K562 (cell line): ENCODE results near the gene TXNL4A. TPM values are rescaled to one million over a fixed set of nuclear protein-coding genes. Genes with fewer than 3 reads are reported as not detected.
A peak's percentile ranks its signal among the peaks of the same experiment; 100 is the strongest.

Experiments
- ATAC-seq: fragments of 200-7000 bp; cut with Tn5 transposase; 3 replicates; pipeline ENCODE4 v1.9.1; 2020; ENCODE audit warnings: moderate library complexity
- Bru-seq: library from RNA; stranded (reverse); fragments of 400-500 nt; gene quantifications from one replicate; lab custom pipeline; 2021; lab: Mats Ljungman, UMichigan
- BruChase-seq, 2 experiments: library from RNA; stranded (reverse); fragments of 400-500 nt; gene quantifications; one replicate each; lab custom pipeline; 2021; lab: Mats Ljungman, UMichigan
- BruUV-seq: library from RNA; stranded (reverse); fragments of 400-500 nt; replicated peaks from 2 replicates; lab custom pipeline; 2021; lab: Mats Ljungman, UMichigan
- CTCF ChIA-PET: fragments of 300-600 bp; formaldehyde crosslinking; extraction: SDS; loops from one replicate; lab custom pipeline; 2021; ENCODE audit warnings: low intra/inter-chr PET ratio; lab: Yijun Ruan, JAX
- POLR2A ChIA-PET: fragments of 300-600, 350-650 bp; sonication (Branson Sonifier 250); formaldehyde crosslinking; extraction: SDS; loops from one replicate; lab custom pipeline; 2021; ENCODE audit warnings: antibody characterized with exemption, inconsistent platforms; lab: Yijun Ruan, JAX
- DNase-seq, 4 experiments: peaks; one replicate each; pipeline versions ENCODE4 v3.0.0 to v3.0.0-alpha.2; 2011 to 2018; ENCODE audit warnings: low spot score in 3 of 4, mixed read lengths in 3 of 4; ENCODE audit errors: extremely low read depth in 1 of 4
- FAIRE-seq: peaks from 2 replicates; lab custom pipeline; 2011; peaks lifted over from hg19 to GRCh38; lab: Jason Lieb, UNC
- H2AFZ ChIP-seq: 2 replicates; pipeline ENCODE4 v1.6.0; 2011; ENCODE audit warnings: low read depth, low read length, control low read depth, inconsistent platforms
- H3K27ac ChIP-seq: fragments of 200-600 bp; 3 replicates; pipeline ENCODE4 v1.8.0; 2011; ENCODE audit warnings: low read depth, mild to moderate bottlenecking, control low read depth, inconsistent platforms, low read length, moderate library complexity, mixed read lengths; ENCODE audit errors: extremely low read depth
- H3K27me3 ChIP-seq, 2 experiments: fragments of 300-600 bp in 1 of 2; 2 replicates in 1 of 2; 3 replicates in 1 of 2; pipeline versions ENCODE4 v1.6.0 to v1.8.0; 2011; ENCODE audit warnings: inconsistent platforms in 2 of 2, low read length in 2 of 2, mild to moderate bottlenecking in 1 of 2, mixed read lengths in 1 of 2, moderate library complexity in 1 of 2; ENCODE audit not compliant: control insufficient read depth in 2 of 2, insufficient read depth in 2 of 2
- H3K36me3 ChIP-seq: fragments of 300-600 bp; 3 replicates; pipeline ENCODE4 v1.8.0; 2011; ENCODE audit warnings: mild to moderate bottlenecking, low read length, inconsistent platforms; ENCODE audit not compliant: control insufficient read depth, insufficient read depth
- H3K4me1 ChIP-seq, 2 experiments: fragments of 200-600 bp in 1 of 2; replicated peaks in 1 of 2; 2 replicates in 1 of 2; 3 replicates in 1 of 2; pipeline versions ENCODE4 v1.5.1 to v1.8.0; 2011; ENCODE audit warnings: inconsistent platforms in 2 of 2, low read length in 2 of 2, mild to moderate bottlenecking in 1 of 2, mixed read lengths in 1 of 2, moderate library complexity in 1 of 2; ENCODE audit not compliant: control insufficient read depth in 2 of 2, insufficient read depth in 2 of 2
- H3K4me2 ChIP-seq: 2 replicates; pipeline ENCODE4 v1.6.1; 2011; ENCODE audit warnings: low read length, control low read depth, inconsistent platforms, mixed read lengths; ENCODE audit not compliant: insufficient read depth
- H3K4me3 ChIP-seq: fragments of 200-600 bp; sonication (generic), shearing (Covaris generic); 2 replicates; pipeline ENCODE4 v1.5.1; 2016; ENCODE audit warnings: control low read depth, inconsistent platforms
- H3K79me2 ChIP-seq: fragments of 200-600 bp; 3 replicates; pipeline ENCODE4 v1.8.0; 2011; ENCODE audit warnings: low read length, inconsistent platforms; ENCODE audit not compliant: control insufficient read depth, insufficient read depth
- H3K9ac ChIP-seq, 2 experiments: 2 replicates each; pipeline versions ENCODE4 v1.6.0 to v1.6.1; 2011; ENCODE audit warnings: low read depth in 2 of 2, low read length in 2 of 2, control low read depth in 1 of 2, inconsistent platforms in 1 of 2, mild to moderate bottlenecking in 1 of 2, mixed read lengths in 1 of 2; ENCODE audit not compliant: insufficient read depth in 1 of 2
- H3K9me1 ChIP-seq: one replicate; pipeline ENCODE4 v1.6.0; 2011; ENCODE audit warnings: inconsistent platforms, mild to moderate bottlenecking, low read length, moderate library complexity; ENCODE audit not compliant: control insufficient read depth, insufficient read depth
- H3K9me3 ChIP-seq: replicated peaks from 2 replicates; pipeline ENCODE4 v1.5.1; 2011; ENCODE audit warnings: low read depth, low read length, inconsistent platforms; ENCODE audit not compliant: control insufficient read depth, insufficient read depth
- H4K20me1 ChIP-seq: replicated peaks from 2 replicates; pipeline ENCODE4 v1.6.1; 2011; ENCODE audit warnings: low read length, inconsistent platforms, mixed read lengths; ENCODE audit not compliant: control insufficient read depth, insufficient read depth
- CREM ChIP-seq: IDR thresholded peaks from 2 replicates; pipeline ENCODE4 v1.6.1; 2014; ENCODE audit warnings: antibody characterized with exemption, low read depth
- POLR2B ChIP-seq: fragments of 450-650 bp; IDR thresholded peaks from 2 replicates; pipeline ENCODE4 v1.6.1; 2018; ENCODE audit warnings: low read depth; ENCODE audit not compliant: partially characterized antibody
- POLR2G ChIP-seq: fragments of 200-400 bp; formaldehyde crosslinking; IDR thresholded peaks from 2 replicates; pipeline ENCODE4 v1.6.1; 2017; ENCODE audit warnings: low read depth, mild to moderate bottlenecking, antibody characterized with exemption, low read length, moderate library complexity
- RBBP5 ChIP-seq: fragments of 200-600 bp; sonication (generic); IDR thresholded peaks from 2 replicates; pipeline ENCODE4 v1.6.1; 2012; ENCODE audit warnings: borderline replicate concordance, mild to moderate bottlenecking, low read length, control low read depth, inconsistent platforms; ENCODE audit not compliant: insufficient read depth, poor library complexity, severe bottlenecking
- ZNF232 ChIP-seq: sonication (generic); formaldehyde crosslinking; IDR thresholded peaks from 2 replicates; pipeline ENCODE4 v1.8.0; 2022; ENCODE audit warnings: mild to moderate bottlenecking, missing genetic modification reagents
- WGBS: fragments of 100-300 bp; shearing (Covaris generic); methylation state at CpG from one replicate; pipeline ENCODE4 v1.1.6; 2016; ENCODE audit warnings: low coverage, mixed read lengths; ENCODE audit not compliant: insufficient coverage; ENCODE audit errors: missing lambda C conversion rate; 5-methylcytosine and 5-hydroxymethylcytosine counted together
- in situ Hi-C: fragments of 300-500 bp; cut with MboI; formaldehyde crosslinking; loops from 4 replicates; pipeline ENCODE4 v1.15.0; 2018; ENCODE audit warnings: inconsistent platforms, mixed read lengths
- intact Hi-C: fragments of 100-400 bp; cut with micrococcal nuclease; formaldehyde crosslinking; loops from 2 replicates; pipeline ENCODE4 v1.14.2; 2022
- long read RNA-seq, 3 experiments: library from polyadenylated mRNA in 2 of 3; library from RNA in 1 of 3; unstranded in 2 of 3; stranded (forward) in 1 of 3; transcript quantifications; one replicate each; pipeline ENCODE4 v2.0.0, GENCODE V29; 2019 to 2022
- polyA minus RNA-seq, 3 experiments: library from RNA; depleted of rRNA, polyadenylated mRNA; stranded (reverse); fragments of >200 nt; gene quantifications; 2 replicates each; pipeline ENCODE4 v1.2.3, GENCODE V29; 2011
- polyA plus RNA-seq, 8 experiments: library from polyadenylated mRNA; depleted of rRNA in 4 of 8; stranded (reverse) in 5 of 8; unstranded in 3 of 8; fragments of >200 nt; fragmentation: Nextera tagmentation in 2 of 8; fragmentation: Illumina TruSeq in 1 of 8; extraction: Ambion mirVana in 2 of 8; extraction: Trizol in 1 of 8; gene quantifications; 2 replicates each; pipeline versions ENCODE4 v1.2.1 to v1.2.3, GENCODE V29; 2011 to 2014; ENCODE audit warnings: inconsistent platforms in 1 of 8, missing spikeins in 1 of 8
- total RNA-seq, 7 experiments: library from RNA; depleted of rRNA in 6 of 7; stranded (reverse); fragments of >200 nt in 6 of 7; fragmentation: Illumina TruSeq in 2 of 7; extraction: Trizol in 2 of 7; gene quantifications; 2 replicates each; pipeline versions ENCODE4 v1.2.1 to v1.2.3, GENCODE V29; 2011 to 2021; ENCODE audit warnings: low replicate concordance in 1 of 7
- TF ChIP-seq, protein P1 (sequence below), 2 experiments: fragments of 450-650 bp; conservative IDR thresholded peaks; 2 replicates each; pipeline ENCODE4 v1.6.1; 2017; ENCODE audit warnings: mild to moderate bottlenecking in 2 of 2, moderate library complexity in 2 of 2
- TF ChIP-seq, protein P2 (sequence below): fragments of 450-650 bp; IDR thresholded peaks from 2 replicates; pipeline ENCODE4 v1.6.1; 2016; ENCODE audit warnings: antibody characterized with exemption
- TF ChIP-seq, protein P3 (sequence below): fragments of 450-650 bp; IDR thresholded peaks from 2 replicates; pipeline ENCODE4 v1.6.1; 2016; ENCODE audit warnings: missing biosample characterization, missing genetic modification characterization

The TXNL4A gene, protein sequence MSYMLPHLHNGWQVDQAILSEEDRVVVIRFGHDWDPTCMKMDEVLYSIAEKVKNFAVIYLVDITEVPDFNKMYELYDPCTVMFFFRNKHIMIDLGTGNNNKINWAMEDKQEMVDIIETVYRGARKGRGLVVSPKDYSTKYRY
- 25.7 and 39.5 TPM in 2 replicates for total RNA-seq (2011; cell fraction: chromatin; rRNA removed; ENCODE audit: low replicate concordance)
- total RNA-seq (2011; cell fraction: nucleolus; rRNA removed), result 17.0 and 20.5 TPM in 2 replicates
- total RNA-seq (2011; cell fraction: nucleoplasm; rRNA removed), result 29.1 and 53.2 TPM in 2 replicates
- total RNA-seq (2014; rRNA removed) (68.7 and 78.9 TPM in 2 replicates), total RNA-seq (2014; rRNA removed; fragmentation: Illumina TruSeq; extraction: Trizol) (85.5 and 87.5 TPM in 2 replicates), total RNA-seq (2015; rRNA removed; fragmentation: Illumina TruSeq; extraction: Trizol) (86.1 and 98.0 TPM in 2 replicates), total RNA-seq (2021) (132 and 139 TPM in 2 replicates), polyA plus RNA-seq (2011; rRNA removed) (105 and 124 TPM in 2 replicates), polyA plus RNA-seq (2014; fragmentation: Illumina TruSeq; extraction: Trizol) (46.5 and 49.6 TPM in 2 replicates), polyA plus RNA-seq (2014; fragmentation: Nextera tagmentation; extraction: Ambion mirVana) (10 to 100 TPM; 27.0 to 51.2 TPM), polyA plus RNA-seq (2014; rRNA removed) (92.3 and 98.7 TPM in 2 replicates), polyA minus RNA-seq (2011; rRNA and poly(A)+ RNA removed) (41.9 and 67.5 TPM in 2 replicates), Bru-seq, nascent RNA (percentile 71 among the genes with signal in this experiment), BruChase-seq, experiment 1, labeled RNA remaining after a 2-hour chase (percentile 74 among the genes with signal in this experiment), BruChase-seq, experiment 2, labeled RNA remaining after a 6-hour chase (percentile 71 among the genes with signal in this experiment)
- polyA plus RNA-seq (2011; cell fraction: cytosol; rRNA removed), result 110 and 120 TPM in 2 replicates
- 47.8 and 53.9 TPM in 2 replicates for polyA plus RNA-seq (2011; cell fraction: nucleus; rRNA removed)
- 78.8 and 97.0 TPM in 2 replicates for polyA plus RNA-seq (2012)
- polyA minus RNA-seq (2011; cell fraction: cytosol; rRNA and poly(A)+ RNA removed), result 50.7 and 54.0 TPM in 2 replicates
- 5.0 and 14.0 TPM in 2 replicates for polyA minus RNA-seq (2011; cell fraction: nucleus; rRNA and poly(A)+ RNA removed)
- long read RNA-seq, experiment 1, transcript TXNL4A-208 (2 exons, 752 nt), result minor isoform, 71 of 292 reads
- long read RNA-seq, experiment 1, transcript TXNL4A-201 (3 exons, 3,504 nt), result major isoform, 169 of 292 reads
- long read RNA-seq, experiment 1, partial matches to known transcripts, result 8 of 292 reads
- long read RNA-seq, experiment 1, other reads (novel, unspliced or antisense), result 35 of 292 reads
- long read RNA-seq, experiment 2, transcript TXNL4A-208 (2 exons, 752 nt), result minor isoform, 29 of 157 reads
- long read RNA-seq, experiment 2, transcript TXNL4A-201 (3 exons, 3,504 nt), result major isoform, 98 of 157 reads
- long read RNA-seq, experiment 2, transcript TXNL4A-211 (2 exons, 611 nt), result minor isoform, 6 of 157 reads
- long read RNA-seq, experiment 2, transcript TXNL4A-202 (4 exons, 803 nt), result minor isoform, 6 of 157 reads
- long read RNA-seq, experiment 2, partial matches to known transcripts, result 0 of 157 reads
- long read RNA-seq, experiment 2, other reads (novel, unspliced or antisense), result 15 of 157 reads
- long read RNA-seq, experiment 3, transcript TXNL4A-201 (3 exons, 3,504 nt), result major isoform, 14 of 28 reads
- long read RNA-seq, experiment 3, transcript TXNL4A-208 (2 exons, 752 nt), result minor isoform, 10 of 28 reads
- long read RNA-seq, experiment 3, partial matches to known transcripts, result 0 of 28 reads
- long read RNA-seq, experiment 3, other reads (novel, unspliced or antisense), result 2 of 28 reads

DNA sequence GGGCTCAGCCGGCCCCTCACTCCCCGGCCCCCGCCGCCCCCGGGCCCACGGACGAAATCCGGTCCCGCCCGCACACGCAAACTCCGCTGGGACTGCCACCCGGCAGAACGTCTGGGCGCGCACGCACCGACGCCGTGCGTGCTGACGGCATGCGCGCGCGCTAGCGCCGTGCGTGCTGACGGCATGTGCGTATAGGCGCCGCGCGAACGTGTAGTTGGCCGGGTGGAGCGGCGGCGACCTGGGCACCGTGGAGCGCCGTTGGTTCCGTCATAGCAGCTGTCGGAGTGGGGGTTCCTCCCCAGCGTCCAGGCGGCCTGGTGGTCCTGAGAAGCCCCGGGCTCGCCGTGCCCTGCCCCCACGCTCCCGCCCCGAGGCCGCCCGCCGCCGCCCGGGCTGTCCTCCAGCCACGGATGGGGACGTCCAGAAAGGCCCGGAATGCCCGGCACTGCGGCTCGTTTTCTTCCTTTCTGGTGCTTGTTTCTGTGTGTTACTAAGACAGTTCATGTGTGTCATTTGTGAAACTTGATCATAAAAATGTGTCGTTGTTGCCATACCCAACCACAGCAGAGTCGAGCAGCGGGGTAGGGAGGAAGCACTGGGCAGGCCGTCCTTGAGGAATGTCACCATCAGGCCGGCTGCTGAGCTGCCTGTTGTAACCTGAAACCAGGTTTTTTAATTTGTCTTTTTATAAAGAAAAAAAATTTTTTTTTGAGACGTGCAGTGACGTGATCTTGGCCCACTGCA is at the start of gene TXNL4A:
TSS of gene TXNL4A (minus strand) at position 113 of the 744 bp plus-strand sequence. CDS start 171 bp downstream, outside the sequence.
- Histone ChIP-seq H3K27me3 (no peaks in the 10 kb centered on the region), H3K4me3 (peak within 1 kb of the TSS; percentile 81), H4K20me1 (peaks cover 9% of the 10 kb centered on the region; the same call in 1 of the 2 replicates), H2AFZ (peak within 1 kb of the TSS; percentile 81), H3K79me2 (peaks cover 59% of the 10 kb centered on the region), H3K4me2 (peak within 1 kb of the TSS; percentile 90), H3K36me3 (peaks cover 34% of the 10 kb centered on the region), H3K9me1 (no peaks in the 10 kb centered on the region), H3K4me1 (peaks cover 11 to 12% of the 10 kb centered on the region in 2 experiments; a peak in 4 of 5 replicates), H3K9me3 (no peaks in the 10 kb centered on the region), H3K27ac (peak within 1 kb of the TSS; percentile 95), H3K9ac (peak within 1 kb of the TSS; percentile 91 to 96)
- CTCF ChIA-PET, result no interaction called here
- peak; percentile 73 to 89 (median 82) for DNase-seq
- intact Hi-C loops (loop anchor here (2.0 kb wide), 1 partner anchor 166 kb away; no protein-coding TSS in a partner anchor), in situ Hi-C loops (no loop called here)
- peak; percentile 67 for FAIRE-seq
- 2% methylated on average over 17 of the region's 71 CpGs for WGBS
- TSS peak; percentile 90 for BruUV-seq
- ATAC-seq, result peak; percentile 96
- POLR2A ChIA-PET, result interaction anchor here (0.7 to 1.7 kb wide), 4 partner anchors 12 to 380 kb away, joined by 3 to 5 read pairs (median 4); no protein-coding TSS in a partner anchor
- TF ChIP-seq, protein P1, sequence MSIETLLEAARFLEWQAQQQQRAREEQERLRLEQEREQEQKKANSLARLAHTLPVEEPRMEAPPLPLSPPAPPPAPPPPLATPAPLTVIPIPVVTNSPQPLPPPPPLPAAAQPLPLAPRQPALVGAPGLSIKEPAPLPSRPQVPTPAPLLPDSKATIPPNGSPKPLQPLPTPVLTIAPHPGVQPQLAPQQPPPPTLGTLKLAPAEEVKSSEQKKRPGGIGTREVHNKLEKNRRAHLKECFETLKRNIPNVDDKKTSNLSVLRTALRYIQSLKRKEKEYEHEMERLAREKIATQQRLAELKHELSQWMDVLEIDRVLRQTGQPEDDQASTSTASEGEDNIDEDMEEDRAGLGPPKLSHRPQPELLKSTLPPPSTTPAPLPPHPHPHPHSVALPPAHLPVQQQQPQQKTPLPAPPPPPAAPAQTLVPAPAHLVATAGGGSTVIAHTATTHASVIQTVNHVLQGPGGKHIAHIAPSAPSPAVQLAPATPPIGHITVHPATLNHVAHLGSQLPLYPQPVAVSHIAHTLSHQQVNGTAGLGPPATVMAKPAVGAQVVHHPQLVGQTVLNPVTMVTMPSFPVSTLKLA (conservative IDR thresholded peaks at IDR 0.05), result peak in 1 of 2 experiments; percentile 72
- TF ChIP-seq ZNF232 (CRISPR knock-in tag), result no peak
- TF ChIP-seq, protein P2, sequence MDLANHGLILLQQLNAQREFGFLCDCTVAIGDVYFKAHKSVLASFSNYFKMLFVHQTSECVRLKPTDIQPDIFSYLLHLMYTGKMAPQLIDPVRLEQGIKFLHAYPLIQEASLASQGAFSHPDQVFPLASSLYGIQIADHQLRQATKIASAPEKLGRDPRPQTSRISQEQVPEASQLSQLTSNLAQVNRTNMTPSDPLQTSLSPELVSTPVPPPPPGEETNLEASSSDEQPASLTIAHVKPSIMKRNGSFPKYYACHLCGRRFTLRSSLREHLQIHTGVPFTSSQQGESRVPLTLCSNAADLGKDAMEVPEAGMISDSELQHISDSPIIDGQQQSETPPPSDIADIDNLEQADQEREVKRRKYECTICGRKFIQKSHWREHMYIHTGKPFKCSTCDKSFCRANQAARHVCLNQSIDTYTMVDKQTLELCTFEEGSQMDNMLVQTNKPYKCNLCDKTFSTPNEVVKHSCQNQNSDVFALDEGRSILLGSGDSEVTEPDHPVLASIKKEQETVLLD, result peak; percentile 97
- TF ChIP-seq POLR2G, result peak; percentile 89
- peak; percentile 59 for TF ChIP-seq RBBP5
- peak; percentile 97 for TF ChIP-seq CREM
- TF ChIP-seq, protein P3, sequence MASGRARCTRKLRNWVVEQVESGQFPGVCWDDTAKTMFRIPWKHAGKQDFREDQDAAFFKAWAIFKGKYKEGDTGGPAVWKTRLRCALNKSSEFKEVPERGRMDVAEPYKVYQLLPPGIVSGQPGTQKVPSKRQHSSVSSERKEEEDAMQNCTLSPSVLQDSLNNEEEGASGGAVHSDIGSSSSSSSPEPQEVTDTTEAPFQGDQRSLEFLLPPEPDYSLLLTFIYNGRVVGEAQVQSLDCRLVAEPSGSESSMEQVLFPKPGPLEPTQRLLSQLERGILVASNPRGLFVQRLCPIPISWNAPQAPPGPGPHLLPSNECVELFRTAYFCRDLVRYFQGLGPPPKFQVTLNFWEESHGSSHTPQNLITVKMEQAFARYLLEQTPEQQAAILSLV (tag), result no peak
- TF ChIP-seq POLR2B, result peak; percentile 72
